ENCODE results near the gene EFNA3.

The EFNA3 gene

GRCh38 chr1:155052439-155053395 lies 25.9 kb upstream of the EFNA3 start:
- DNase-seq (ENCODE audit: low read depth), result no peak
- H3K4me3 ChIP-seq (ENCODE audit: low read depth, low read length), result peak overlapping the region; percentile 61
- in situ Hi-C loops (cut with HindIII; ENCODE audit: low sequenced_read_pairs), result no loop called here
- peak; percentile 49 for TF ChIP-seq CTCF (IDR thresholded peaks at IDR 0.05; ENCODE audit: low read depth, low read length, missing control alignments)

- in situ Hi-C loops (cut with HindIII; ENCODE audit: low sequenced_read_pairs), result no loop called here
- H3K4me3 ChIP-seq (ENCODE audit: low read depth, low read length), result no peak overlapping the region
- DNase-seq (ENCODE audit: low read depth), result no peak
- no peak for TF ChIP-seq CTCF (IDR thresholded peaks at IDR 0.05; ENCODE audit: low read depth, low read length, missing control alignments)
Measured at GRCh38 chr1:155053531-155054105, 25.0 kb upstream of the EFNA3 start.

GRCh38 chr1:155057104-155057503 lies 21.5 kb upstream of the EFNA3 start:
- no peak overlapping the region for H3K4me3 ChIP-seq (ENCODE audit: low read depth, low read length)
- TF ChIP-seq CTCF (IDR thresholded peaks at IDR 0.05; ENCODE audit: low read depth, low read length, missing control alignments), result no peak
- in situ Hi-C loops (cut with HindIII; ENCODE audit: low sequenced_read_pairs), result no loop called here
- no peak for DNase-seq (ENCODE audit: low read depth)

GRCh38 chr1:155057788-155058211 lies 20.8 kb upstream of the EFNA3 start:
- H3K4me3 ChIP-seq (ENCODE audit: low read depth, low read length), result no peak overlapping the region
- peak; percentile 17 for TF ChIP-seq CTCF (IDR thresholded peaks at IDR 0.05; ENCODE audit: low read depth, low read length, missing control alignments)
- DNase-seq (ENCODE audit: low read depth), result no peak
- in situ Hi-C loops (cut with HindIII; ENCODE audit: low sequenced_read_pairs), result no loop called here

GRCh38 chr1:155060736-155061135 lies 17.9 kb upstream of the EFNA3 start:
- DNase-seq (ENCODE audit: low read depth), result no peak
- no peak for TF ChIP-seq CTCF (IDR thresholded peaks at IDR 0.05; ENCODE audit: low read depth, low read length, missing control alignments)
- in situ Hi-C loops (cut with HindIII; ENCODE audit: low sequenced_read_pairs), result loop anchor here (5.0 kb wide), 1 partner anchor 48 kb away; no protein-coding TSS in a partner anchor
- no peak overlapping the region for H3K4me3 ChIP-seq (ENCODE audit: low read depth, low read length)

GRCh38 chr1:155061381-155062150 lies 17.1 kb upstream of the EFNA3 start:
- DNase-seq (ENCODE audit: low read depth), result peak; percentile 50
- no peak overlapping the region for H3K4me3 ChIP-seq (ENCODE audit: low read depth, low read length)
- peak; percentile 99 for TF ChIP-seq CTCF (IDR thresholded peaks at IDR 0.05; ENCODE audit: low read depth, low read length, missing control alignments)
- in situ Hi-C loops (cut with HindIII; ENCODE audit: low sequenced_read_pairs), result loop anchor here (5.0 kb wide), 1 partner anchor 49 kb away; no protein-coding TSS in a partner anchor
